DOHH2 (cell line): ENCODE data around the gene ZNF213.
A peak's percentile ranks its signal among the peaks of the same experiment; 100 is the strongest.

Experiments used
- H3F3A ChIP-seq: fragments of 200-600 bp; sonication (generic), shearing (Covaris generic); 2 replicates; pipeline ENCODE4 v1.6.0; 2016; ENCODE audit warnings: antibody characterized with exemption, mild to moderate bottlenecking; ENCODE audit not compliant: control insufficient read depth, insufficient read depth
- H3K27ac ChIP-seq: fragments of 200-600 bp; sonication (generic); 2 replicates; pipeline ENCODE4 v1.5.1; 2014; ENCODE audit warnings: low read depth, mild to moderate bottlenecking, low read length, moderate library complexity
- H3K27me3 ChIP-seq: fragments of 200-600 bp; sonication (generic); 2 replicates; pipeline ENCODE4 v1.6.1; 2014; ENCODE audit warnings: mild to moderate bottlenecking, low read length, mixed read lengths; ENCODE audit not compliant: control insufficient read depth
- H3K36me3 ChIP-seq: fragments of 200-600 bp; sonication (generic); 2 replicates; pipeline ENCODE4 v1.6.1; 2014; ENCODE audit warnings: mild to moderate bottlenecking, low read length, moderate library complexity, mixed read lengths; ENCODE audit not compliant: control insufficient read depth
- H3K4me1 ChIP-seq: fragments of 200-600 bp; sonication (generic); 2 replicates; pipeline ENCODE4 v1.6.1; 2014; ENCODE audit warnings: mild to moderate bottlenecking, low read length, mixed read lengths; ENCODE audit not compliant: control insufficient read depth
- H3K4me2 ChIP-seq: fragments of 200-600 bp; sonication (generic); 2 replicates; pipeline ENCODE4 v1.6.0; 2014; ENCODE audit warnings: mild to moderate bottlenecking, low read length, moderate library complexity
- H3K4me3 ChIP-seq: fragments of 200-600 bp; sonication (generic); 2 replicates; pipeline ENCODE4 v1.5.1; 2014; ENCODE audit warnings: mild to moderate bottlenecking, low read length, mixed read lengths
- H3K79me2 ChIP-seq: fragments of 200-600 bp; sonication (generic); 2 replicates; pipeline ENCODE4 v1.6.1; 2014; ENCODE audit warnings: mild to moderate bottlenecking, low read length, mixed read lengths; ENCODE audit not compliant: control insufficient read depth
- H3K9me2 ChIP-seq: fragments of 200-600 bp; sonication (generic); replicated peaks from 2 replicates; pipeline ENCODE4 v1.6.1; 2014; ENCODE audit warnings: mild to moderate bottlenecking, low read length, mixed read lengths; ENCODE audit not compliant: control insufficient read depth
- H3K9me3 ChIP-seq: fragments of 200-600 bp; sonication (generic); 2 replicates; pipeline ENCODE4 v1.6.1; 2014; ENCODE audit warnings: antibody characterized with exemption, low read length, mixed read lengths; ENCODE audit not compliant: control insufficient read depth, insufficient read depth
- H4K20me1 ChIP-seq: fragments of 200-600 bp; sonication (generic); 2 replicates; pipeline ENCODE4 v1.6.0; 2014; ENCODE audit warnings: low read depth, mild to moderate bottlenecking, antibody characterized with exemption, low read length, moderate library complexity; ENCODE audit not compliant: control insufficient read depth, insufficient read depth
- EZH2phosphoT487 ChIP-seq: fragments of 200-600 bp; sonication (generic); IDR thresholded peaks from 2 replicates; pipeline ENCODE4 v1.6.1; 2017; ENCODE audit warnings: borderline replicate concordance, mild to moderate bottlenecking, antibody characterized with exemption, low read length, moderate library complexity, mixed read lengths
- TF ChIP-seq, protein P1 (sequence below): fragments of 200-600 bp; sonication (generic); IDR thresholded peaks from one replicate; pipeline ENCODE4 v1.5.1; 2014; ENCODE audit warnings: antibody characterized with exemption, mild to moderate bottlenecking, low read depth, low read length; ENCODE audit not compliant: poor library complexity, severe bottlenecking

Gene ZNF213

DNA sequence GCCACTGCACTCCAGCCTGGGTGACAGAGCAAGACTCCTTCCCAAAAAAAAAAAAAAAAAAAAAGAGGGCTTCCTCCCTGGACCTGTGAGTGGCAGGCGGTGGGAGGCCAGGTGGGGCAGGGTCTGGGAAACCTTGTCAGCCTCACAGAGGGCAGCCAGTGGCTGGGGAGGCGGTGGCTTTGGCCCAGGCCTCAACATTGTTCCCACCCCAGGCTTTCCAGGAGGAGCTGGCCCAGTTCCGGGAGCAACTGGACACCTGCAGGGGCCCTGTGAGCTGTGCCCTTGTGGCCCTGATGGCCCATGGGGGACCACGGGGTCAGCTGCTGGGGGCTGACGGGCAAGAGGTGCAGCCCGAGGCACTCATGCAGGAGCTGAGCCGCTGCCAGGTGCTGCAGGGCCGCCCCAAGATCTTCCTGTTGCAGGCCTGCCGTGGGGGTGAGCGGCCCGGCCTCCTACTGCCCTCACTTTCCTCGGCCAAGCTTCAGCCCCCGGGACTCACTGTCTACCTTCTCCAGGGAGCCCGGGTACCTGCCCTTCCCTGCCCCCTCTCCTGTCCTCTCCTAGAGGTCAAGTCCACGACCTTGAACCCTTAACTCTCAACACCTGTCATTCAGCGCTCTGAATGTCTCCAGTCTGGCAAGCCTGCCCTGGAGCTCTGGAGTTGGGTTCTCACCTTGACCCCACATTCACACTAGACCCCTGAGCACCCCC is 12.4 kb downstream of the ZNF213 start:
- Histone ChIP-seq H3K79me2 (no peaks in the 10 kb centered on the region), H3F3A (peaks cover 8% of the 10 kb centered on the region), H3K27me3 (peaks cover 9% of the 10 kb centered on the region), H3K9me3 (no peaks in the 10 kb centered on the region), H3K4me3 (no peak overlapping the region), H3K36me3 (0 out of 2 replicates have a peak, but pooled peaks cover 3% of the 10 kb centered on the region), H3K9me2 (no peaks in the 10 kb centered on the region), H3K4me2 (no peak overlapping the region), H4K20me1 (no peaks in the 10 kb centered on the region), H3K27ac (no peak overlapping the region), H3K4me1 (peaks cover 26% of the 10 kb centered on the region)
- TF ChIP-seq, protein P1, sequence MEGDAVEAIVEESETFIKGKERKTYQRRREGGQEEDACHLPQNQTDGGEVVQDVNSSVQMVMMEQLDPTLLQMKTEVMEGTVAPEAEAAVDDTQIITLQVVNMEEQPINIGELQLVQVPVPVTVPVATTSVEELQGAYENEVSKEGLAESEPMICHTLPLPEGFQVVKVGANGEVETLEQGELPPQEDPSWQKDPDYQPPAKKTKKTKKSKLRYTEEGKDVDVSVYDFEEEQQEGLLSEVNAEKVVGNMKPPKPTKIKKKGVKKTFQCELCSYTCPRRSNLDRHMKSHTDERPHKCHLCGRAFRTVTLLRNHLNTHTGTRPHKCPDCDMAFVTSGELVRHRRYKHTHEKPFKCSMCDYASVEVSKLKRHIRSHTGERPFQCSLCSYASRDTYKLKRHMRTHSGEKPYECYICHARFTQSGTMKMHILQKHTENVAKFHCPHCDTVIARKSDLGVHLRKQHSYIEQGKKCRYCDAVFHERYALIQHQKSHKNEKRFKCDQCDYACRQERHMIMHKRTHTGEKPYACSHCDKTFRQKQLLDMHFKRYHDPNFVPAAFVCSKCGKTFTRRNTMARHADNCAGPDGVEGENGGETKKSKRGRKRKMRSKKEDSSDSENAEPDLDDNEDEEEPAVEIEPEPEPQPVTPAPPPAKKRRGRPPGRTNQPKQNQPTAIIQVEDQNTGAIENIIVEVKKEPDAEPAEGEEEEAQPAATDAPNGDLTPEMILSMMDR, result no peak
- TF ChIP-seq EZH2phosphoT487, result no peak

DNA sequence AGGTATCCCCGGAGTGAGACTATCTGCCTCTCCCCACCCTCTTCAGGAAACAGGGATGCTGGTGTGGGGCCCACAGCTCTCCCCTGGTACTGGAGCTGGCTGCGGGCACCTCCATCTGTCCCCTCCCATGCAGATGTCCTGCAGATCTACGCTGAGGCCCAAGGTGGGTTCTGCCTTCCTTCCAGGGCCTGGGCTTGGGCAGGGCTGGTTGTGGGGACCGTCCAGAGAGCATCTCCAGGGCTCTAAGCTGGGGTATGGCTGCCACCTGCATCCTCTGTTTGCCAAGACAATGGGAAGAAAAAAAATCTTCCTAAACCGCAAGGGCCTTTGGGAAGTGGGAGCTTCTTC is 12.9 kb downstream of the ZNF213 start:
- peaks cover 14% of the 10 kb centered on the region for H3F3A ChIP-seq
- peaks cover 31% of the 10 kb centered on the region for H3K4me1 ChIP-seq
- no peak for TF ChIP-seq EZH2phosphoT487
- TF ChIP-seq, protein P1, result no peak
- peaks cover 15% of the 10 kb centered on the region for H3K27me3 ChIP-seq
- no peak overlapping the region for H3K4me2 ChIP-seq
- H3K9me2 ChIP-seq, result no peaks in the 10 kb centered on the region
- H3K27ac ChIP-seq, result no peak overlapping the region
- H3K4me3 ChIP-seq, result no peak overlapping the region
- H3K9me3 ChIP-seq, result no peaks in the 10 kb centered on the region
- no peaks in the 10 kb centered on the region for H3K36me3 ChIP-seq
- no peaks in the 10 kb centered on the region for H4K20me1 ChIP-seq
- no peaks in the 10 kb centered on the region for H3K79me2 ChIP-seq

DNA sequence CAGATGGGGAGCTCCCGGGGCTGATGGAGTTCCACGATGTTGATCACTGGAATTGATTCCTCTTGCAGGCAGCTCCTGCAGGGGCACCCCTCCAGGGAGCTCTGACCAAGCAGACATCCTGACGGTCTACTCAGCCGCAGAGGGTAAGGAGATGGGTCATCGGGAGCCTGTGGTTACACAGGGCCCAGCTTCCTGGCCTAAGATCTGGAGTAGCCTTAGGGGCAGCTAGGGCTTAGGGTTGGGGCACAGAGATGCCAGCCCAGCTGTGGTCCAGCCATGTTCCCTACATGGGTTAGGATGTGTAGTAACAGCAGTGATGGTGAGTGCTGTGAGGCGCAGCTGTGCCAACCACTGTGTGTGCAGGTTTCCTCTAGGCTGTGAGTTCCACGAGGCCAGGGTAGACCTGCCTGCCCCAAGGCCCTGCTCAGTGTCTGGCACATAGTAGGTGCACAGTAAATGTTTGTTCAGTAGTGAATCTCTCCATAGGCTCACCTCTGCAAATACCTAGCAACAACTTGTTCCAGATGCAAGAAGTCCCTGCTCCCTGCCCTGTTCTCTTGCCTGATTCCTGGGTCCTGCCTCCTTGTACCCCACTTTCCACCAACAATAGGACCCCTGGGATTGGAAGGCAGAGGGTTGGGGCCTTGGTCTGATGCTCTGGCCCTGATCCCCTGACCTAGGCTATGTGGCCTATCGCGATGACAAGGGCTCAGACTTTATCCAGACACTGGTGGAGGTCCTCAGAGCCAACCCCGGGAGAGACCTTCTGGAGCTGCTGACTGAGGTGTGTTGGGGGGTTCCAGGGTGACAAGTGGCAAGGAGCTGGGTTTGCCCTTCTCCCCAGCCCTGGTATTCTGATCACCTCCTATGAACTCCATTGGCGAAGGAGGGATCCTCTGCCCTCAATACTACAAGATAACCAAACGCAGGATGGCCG is 13.7 kb downstream of the ZNF213 start:
- Histone ChIP-seq H3K4me3 (peak overlapping the region; percentile 97; the same call in 1 of the 2 replicates), H3K9me3 (no peaks in the 10 kb centered on the region), H3K79me2 (no peaks in the 10 kb centered on the region), H3F3A (peaks cover 20% of the 10 kb centered on the region), H3K27me3 (peaks cover 15% of the 10 kb centered on the region), H3K27ac (no peak overlapping the region), H3K4me2 (no peak overlapping the region), H3K36me3 (no peaks in the 10 kb centered on the region), H3K9me2 (no peaks in the 10 kb centered on the region), H4K20me1 (no peaks in the 10 kb centered on the region), H3K4me1 (peaks cover 31% of the 10 kb centered on the region)
- TF ChIP-seq EZH2phosphoT487, result no peak
- TF ChIP-seq, protein P1, result no peak
